ENCODE measurements around the gene ITPRIPL1.

DNA sequence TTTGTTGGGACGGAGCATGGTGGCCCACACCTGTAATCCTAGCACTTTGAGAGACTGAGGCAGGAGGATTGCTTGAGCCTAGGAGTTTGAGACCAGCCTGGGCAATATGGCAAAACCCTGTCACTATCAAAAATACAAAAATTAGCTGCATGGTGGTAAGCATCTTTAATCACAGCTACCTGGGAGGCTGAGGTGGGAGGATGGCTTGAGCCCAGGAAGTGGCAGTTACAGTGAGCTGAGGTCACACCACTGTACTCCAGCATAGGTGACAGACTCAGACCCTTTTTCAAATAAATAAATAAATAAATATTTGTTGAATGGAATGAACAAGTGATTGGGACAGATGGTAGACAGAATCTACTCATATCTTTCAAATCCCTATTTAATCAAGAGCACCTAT, 5.7 kb upstream of the ITPRIPL1 start:
- TF ChIP-seq, protein P1, sequence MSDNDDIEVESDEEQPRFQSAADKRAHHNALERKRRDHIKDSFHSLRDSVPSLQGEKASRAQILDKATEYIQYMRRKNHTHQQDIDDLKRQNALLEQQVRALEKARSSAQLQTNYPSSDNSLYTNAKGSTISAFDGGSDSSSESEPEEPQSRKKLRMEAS (IDR thresholded peaks at IDR 0.05; ENCODE audit: low read depth): no peak
- TF ChIP-seq, protein P2, sequence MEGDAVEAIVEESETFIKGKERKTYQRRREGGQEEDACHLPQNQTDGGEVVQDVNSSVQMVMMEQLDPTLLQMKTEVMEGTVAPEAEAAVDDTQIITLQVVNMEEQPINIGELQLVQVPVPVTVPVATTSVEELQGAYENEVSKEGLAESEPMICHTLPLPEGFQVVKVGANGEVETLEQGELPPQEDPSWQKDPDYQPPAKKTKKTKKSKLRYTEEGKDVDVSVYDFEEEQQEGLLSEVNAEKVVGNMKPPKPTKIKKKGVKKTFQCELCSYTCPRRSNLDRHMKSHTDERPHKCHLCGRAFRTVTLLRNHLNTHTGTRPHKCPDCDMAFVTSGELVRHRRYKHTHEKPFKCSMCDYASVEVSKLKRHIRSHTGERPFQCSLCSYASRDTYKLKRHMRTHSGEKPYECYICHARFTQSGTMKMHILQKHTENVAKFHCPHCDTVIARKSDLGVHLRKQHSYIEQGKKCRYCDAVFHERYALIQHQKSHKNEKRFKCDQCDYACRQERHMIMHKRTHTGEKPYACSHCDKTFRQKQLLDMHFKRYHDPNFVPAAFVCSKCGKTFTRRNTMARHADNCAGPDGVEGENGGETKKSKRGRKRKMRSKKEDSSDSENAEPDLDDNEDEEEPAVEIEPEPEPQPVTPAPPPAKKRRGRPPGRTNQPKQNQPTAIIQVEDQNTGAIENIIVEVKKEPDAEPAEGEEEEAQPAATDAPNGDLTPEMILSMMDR (IDR thresholded peaks at IDR 0.05): no peak
- TF ChIP-seq POLR2AphosphoS5 (IDR thresholded peaks at IDR 0.05; ENCODE audit: low read depth, low read length) (no peak), MXI1 (IDR thresholded peaks at IDR 0.05; ENCODE audit: low read depth, low read length) (no peak), SIN3A (IDR thresholded peaks at IDR 0.05; ENCODE audit: borderline replicate concordance, low read depth, low read length) (no peak), RAD21 (IDR thresholded peaks at IDR 0.05; ENCODE audit: low read length) (no peak), GABPA (IDR thresholded peaks at IDR 0.05; ENCODE audit: low read depth) (no peak), FOXM1 (IDR thresholded peaks at IDR 0.05; ENCODE audit: low read depth) (no peak)
- TF ChIP-seq, protein P3, sequence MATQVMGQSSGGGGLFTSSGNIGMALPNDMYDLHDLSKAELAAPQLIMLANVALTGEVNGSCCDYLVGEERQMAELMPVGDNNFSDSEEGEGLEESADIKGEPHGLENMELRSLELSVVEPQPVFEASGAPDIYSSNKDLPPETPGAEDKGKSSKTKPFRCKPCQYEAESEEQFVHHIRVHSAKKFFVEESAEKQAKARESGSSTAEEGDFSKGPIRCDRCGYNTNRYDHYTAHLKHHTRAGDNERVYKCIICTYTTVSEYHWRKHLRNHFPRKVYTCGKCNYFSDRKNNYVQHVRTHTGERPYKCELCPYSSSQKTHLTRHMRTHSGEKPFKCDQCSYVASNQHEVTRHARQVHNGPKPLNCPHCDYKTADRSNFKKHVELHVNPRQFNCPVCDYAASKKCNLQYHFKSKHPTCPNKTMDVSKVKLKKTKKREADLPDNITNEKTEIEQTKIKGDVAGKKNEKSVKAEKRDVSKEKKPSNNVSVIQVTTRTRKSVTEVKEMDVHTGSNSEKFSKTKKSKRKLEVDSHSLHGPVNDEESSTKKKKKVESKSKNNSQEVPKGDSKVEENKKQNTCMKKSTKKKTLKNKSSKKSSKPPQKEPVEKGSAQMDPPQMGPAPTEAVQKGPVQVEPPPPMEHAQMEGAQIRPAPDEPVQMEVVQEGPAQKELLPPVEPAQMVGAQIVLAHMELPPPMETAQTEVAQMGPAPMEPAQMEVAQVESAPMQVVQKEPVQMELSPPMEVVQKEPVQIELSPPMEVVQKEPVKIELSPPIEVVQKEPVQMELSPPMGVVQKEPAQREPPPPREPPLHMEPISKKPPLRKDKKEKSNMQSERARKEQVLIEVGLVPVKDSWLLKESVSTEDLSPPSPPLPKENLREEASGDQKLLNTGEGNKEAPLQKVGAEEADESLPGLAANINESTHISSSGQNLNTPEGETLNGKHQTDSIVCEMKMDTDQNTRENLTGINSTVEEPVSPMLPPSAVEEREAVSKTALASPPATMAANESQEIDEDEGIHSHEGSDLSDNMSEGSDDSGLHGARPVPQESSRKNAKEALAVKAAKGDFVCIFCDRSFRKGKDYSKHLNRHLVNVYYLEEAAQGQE (IDR thresholded peaks at IDR 0.05; ENCODE audit: low read depth, low read length): no peak
